Esophagus squamous epithelium (tissue), 5 donors: ENCODE measurements around the gene BCAP29. TPM values are rescaled to one million over a fixed set of nuclear protein-coding genes. Genes with fewer than 3 reads are reported as not detected.

Experiments
- DNase-seq: peaks from one replicate; lab custom pipeline; 2025; lab: John Stamatoyannopoulos, UW
- H3K27ac ChIP-seq, 4 donors: fragments of 200-600 bp; sonication (generic); one replicate each; pipeline ENCODE4 v1.5.1; 2016 to 2019; ENCODE audit warnings: mild to moderate bottlenecking in 1 of 4
- H3K27me3 ChIP-seq, 4 donors: fragments of 200-600 bp; sonication (generic); 1 replicate in 3 of 4; 2 replicates in 1 of 4; pipeline versions ENCODE4 v1.5.1 to v1.6.0; 2017 to 2021; ENCODE audit warnings: antibody characterized with exemption in 1 of 4
- H3K36me3 ChIP-seq, 3 donors: fragments of 200-600 bp; sonication (generic); one replicate each; pipeline ENCODE4 v1.5.1; 2016 to 2019
- H3K4me1 ChIP-seq, 3 donors: fragments of 200-600 bp; sonication (generic); one replicate each; pipeline ENCODE4 v1.5.1; 2017 to 2019
- H3K4me3 ChIP-seq, 4 donors: fragments of 200-600 bp; sonication (generic); 1 replicate in 3 of 4; 2 replicates in 1 of 4; pipeline ENCODE4 v1.5.1; 2016 to 2019; ENCODE audit warnings: mild to moderate bottlenecking in 2 of 4, moderate library complexity in 1 of 4
- H3K9me3 ChIP-seq, 3 donors: fragments of 200-600 bp; sonication (generic); one replicate each; pipeline ENCODE4 v1.5.1; 2016 to 2019
- POLR2A ChIP-seq, 4 donors: fragments of 450-650 bp; IDR thresholded peaks; one replicate each; pipeline ENCODE4 v1.6.1; 2017; ENCODE audit warnings: antibody characterized with exemption in 4 of 4, mild to moderate bottlenecking in 4 of 4, moderate library complexity in 3 of 4
- WGBS, 2 donors: methylation state at CpG; one replicate each; pipeline ENCODE4 v1.1.5; 2018; 5-methylcytosine and 5-hydroxymethylcytosine counted together
- intact Hi-C: fragments of 100-400 bp; cut with DNase I; formaldehyde crosslinking; loops from one replicate; pipeline ENCODE4 v1.15.0; 2022
- total RNA-seq, 4 donors: library from RNA; depleted of rRNA; stranded (reverse); fragments of >200 nt; gene quantifications; one replicate each; pipeline ENCODE4 v1.1.0, GENCODE V29; 2016
- TF ChIP-seq, protein P1 (sequence below), 6 experiments: fragments of 450-650 bp in 4 of 6; fragments of 200-600 bp in 2 of 6; sonication (generic) in 2 of 6; IDR thresholded peaks; one replicate each; pipeline ENCODE4 v1.5.1; 2016 to 2019; ENCODE audit warnings: antibody characterized with exemption in 6 of 6, mild to moderate bottlenecking in 4 of 6, moderate library complexity in 4 of 6
- donor health status: DM: yes; HTN: yes; CAD: no.

BCAP29 gene
- total RNA-seq, 4 donors from 2014 or later, result 68.7 to 96.3 (median 92.2) TPM

DNA sequence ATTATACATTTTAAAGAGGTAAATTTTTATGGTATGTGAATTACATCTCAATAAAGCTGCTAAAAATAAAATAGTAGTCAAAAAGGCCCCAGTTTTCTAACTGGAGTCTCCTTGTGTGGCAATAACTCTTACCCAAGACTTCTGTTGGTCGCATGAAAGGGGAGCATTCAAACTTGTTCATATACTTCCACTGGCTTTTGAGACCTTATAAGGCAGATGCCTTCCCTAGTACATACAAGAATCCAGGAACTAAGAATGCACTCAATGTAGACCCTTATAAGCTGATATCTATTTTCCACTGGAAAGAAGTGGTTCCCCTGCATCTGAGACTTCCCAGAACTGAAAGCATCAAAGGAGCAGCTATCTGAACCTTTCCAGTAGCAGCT is 13.0 kb downstream of the BCAP29 start:
- intact Hi-C loops, result no loop called here
- Histone ChIP-seq H3K36me3 (peaks cover 0 to 47% (median 12%) of the 10 kb centered on the region in 3 donors), H3K27me3 (no peaks in the 10 kb centered on the region), H3K4me1 (no peaks in the 10 kb centered on the region), H3K27ac (no peak overlapping the region), H3K4me3 (no peak overlapping the region), H3K9me3 (no peaks in the 10 kb centered on the region)
- TF ChIP-seq POLR2A (IDR thresholded peaks at IDR 0.05), result no peak
- TF ChIP-seq, protein P1, sequence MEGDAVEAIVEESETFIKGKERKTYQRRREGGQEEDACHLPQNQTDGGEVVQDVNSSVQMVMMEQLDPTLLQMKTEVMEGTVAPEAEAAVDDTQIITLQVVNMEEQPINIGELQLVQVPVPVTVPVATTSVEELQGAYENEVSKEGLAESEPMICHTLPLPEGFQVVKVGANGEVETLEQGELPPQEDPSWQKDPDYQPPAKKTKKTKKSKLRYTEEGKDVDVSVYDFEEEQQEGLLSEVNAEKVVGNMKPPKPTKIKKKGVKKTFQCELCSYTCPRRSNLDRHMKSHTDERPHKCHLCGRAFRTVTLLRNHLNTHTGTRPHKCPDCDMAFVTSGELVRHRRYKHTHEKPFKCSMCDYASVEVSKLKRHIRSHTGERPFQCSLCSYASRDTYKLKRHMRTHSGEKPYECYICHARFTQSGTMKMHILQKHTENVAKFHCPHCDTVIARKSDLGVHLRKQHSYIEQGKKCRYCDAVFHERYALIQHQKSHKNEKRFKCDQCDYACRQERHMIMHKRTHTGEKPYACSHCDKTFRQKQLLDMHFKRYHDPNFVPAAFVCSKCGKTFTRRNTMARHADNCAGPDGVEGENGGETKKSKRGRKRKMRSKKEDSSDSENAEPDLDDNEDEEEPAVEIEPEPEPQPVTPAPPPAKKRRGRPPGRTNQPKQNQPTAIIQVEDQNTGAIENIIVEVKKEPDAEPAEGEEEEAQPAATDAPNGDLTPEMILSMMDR (IDR thresholded peaks at IDR 0.05), result no peak
- DNase-seq, result no peak
- 93 to 95% methylated on average over 1 of the region's 1 CpG for WGBS, 2 donors

DNA sequence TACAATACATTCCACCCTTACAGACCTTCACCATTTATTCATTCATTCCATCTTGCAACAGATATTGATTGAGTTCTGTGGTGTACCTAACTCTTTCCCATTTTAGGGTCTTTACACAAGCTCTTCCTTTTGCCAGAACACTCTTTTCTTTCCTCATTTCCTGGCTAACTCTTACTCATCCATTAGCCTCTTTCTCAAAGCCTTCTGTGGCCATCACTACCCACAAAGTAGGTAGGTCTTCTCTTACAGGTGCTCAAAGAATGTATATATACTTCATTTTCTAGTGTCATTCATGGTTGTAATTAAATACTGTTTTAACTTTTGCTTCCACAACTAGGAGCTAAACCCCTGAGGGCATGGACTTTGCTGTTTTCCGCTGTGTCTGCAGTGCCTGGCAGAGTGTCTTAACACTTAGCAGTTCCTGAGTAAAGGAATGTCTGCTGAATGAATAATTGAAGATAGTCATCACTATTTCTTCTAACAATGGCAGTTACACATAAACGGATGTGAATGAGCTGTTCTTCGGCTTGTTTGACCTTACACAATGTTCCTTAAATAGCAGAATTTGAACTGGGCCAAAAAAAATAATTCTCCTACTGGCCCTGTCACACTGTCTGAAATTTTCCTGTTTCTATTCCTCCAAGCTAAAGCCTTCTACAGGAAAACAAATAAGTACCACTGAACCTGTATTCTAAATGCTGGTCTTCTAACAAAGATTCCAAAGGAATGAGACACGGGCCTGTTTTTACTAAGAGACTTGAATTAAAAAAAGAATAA is 15.1 kb downstream of the BCAP29 start:
- H3K36me3 ChIP-seq, result peaks cover 0 to 56% (median 12%) of the 10 kb centered on the region in 3 donors
- no peak for DNase-seq
- H3K9me3 ChIP-seq, result no peaks in the 10 kb centered on the region
- no peak for TF ChIP-seq POLR2A (IDR thresholded peaks at IDR 0.05)
- TF ChIP-seq, protein P1 (IDR thresholded peaks at IDR 0.05), result no peak
- no peaks in the 10 kb centered on the region for H3K4me1 ChIP-seq
- intact Hi-C loops, result no loop called here
- H3K27me3 ChIP-seq, result no peaks in the 10 kb centered on the region
- H3K4me3 ChIP-seq, result no peak overlapping the region
- peak overlapping the region in 3 of 4 donors; percentile 11 to 45 (median 22) for H3K27ac ChIP-seq
- WGBS, 2 donors, result 32 to 43% methylated on average over 4 of the region's 4 CpGs

DNA sequence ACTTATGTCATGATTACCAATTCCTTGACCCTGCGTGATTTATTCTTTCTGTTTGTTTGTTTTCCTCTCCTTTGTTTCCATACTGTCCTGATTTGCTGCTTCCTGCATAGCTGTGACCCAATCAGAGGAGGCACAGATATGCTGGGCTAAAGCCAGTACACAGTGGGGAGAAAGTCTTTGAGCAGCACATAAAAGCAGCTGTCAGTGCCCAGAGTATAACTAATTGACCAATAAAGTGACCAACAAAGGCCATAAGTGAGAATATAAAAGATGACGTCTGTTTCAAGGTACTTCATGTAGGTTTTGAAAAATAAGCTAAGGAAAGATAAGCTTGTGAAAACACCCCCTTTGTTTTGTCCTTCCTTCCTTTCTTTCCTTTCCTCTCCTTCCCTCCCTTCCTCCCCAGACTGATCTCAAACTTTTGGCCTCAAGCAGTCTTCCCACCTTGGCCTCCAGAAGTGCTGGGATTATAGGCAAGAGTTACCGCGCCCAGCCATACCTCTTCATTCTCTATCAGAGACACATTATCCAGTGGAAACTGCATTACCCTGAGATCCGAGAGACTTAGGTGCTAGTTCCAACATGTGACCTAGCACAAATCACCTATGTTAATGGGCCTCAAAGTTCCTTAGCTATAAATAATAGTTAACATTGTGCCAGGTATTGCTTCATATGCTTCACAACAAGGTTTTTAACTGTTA is 17.0 kb downstream of the BCAP29 start:
- Histone ChIP-seq H3K4me1 (no peaks in the 10 kb centered on the region), H3K27ac (no peak overlapping the region), H3K36me3 (peaks cover 0 to 74% (median 12%) of the 10 kb centered on the region in 3 donors), H3K9me3 (no peaks in the 10 kb centered on the region), H3K27me3 (no peaks in the 10 kb centered on the region), H3K4me3 (no peak overlapping the region)
- WGBS, 2 donors, result 66 to 85% methylated on average over 4 to 5 of the region's 5 CpGs
- intact Hi-C loops, result no loop called here
- TF ChIP-seq POLR2A (IDR thresholded peaks at IDR 0.05), result no peak
- TF ChIP-seq, protein P1 (IDR thresholded peaks at IDR 0.05), result no peak
- no peak for DNase-seq

DNA sequence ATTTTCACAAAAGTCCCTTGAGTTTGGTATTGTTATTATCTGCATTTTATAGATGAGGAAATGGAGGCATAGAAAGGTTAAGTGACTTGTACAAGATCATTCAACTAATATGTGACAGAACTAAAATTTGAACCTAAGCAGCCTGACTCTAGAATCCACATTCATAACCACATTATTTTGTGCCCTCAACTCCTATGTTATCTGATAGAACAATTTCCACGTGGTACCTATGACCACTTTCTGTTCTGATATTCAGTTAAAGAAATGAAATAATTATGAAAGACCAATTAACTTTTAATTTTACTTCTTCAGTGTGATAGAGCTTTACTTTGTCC is 17.5 kb downstream of the BCAP29 start:
- no peaks in the 10 kb centered on the region for H3K4me1 ChIP-seq
- peaks cover 0 to 80% (median 12%) of the 10 kb centered on the region in 3 donors for H3K36me3 ChIP-seq
- H3K27me3 ChIP-seq, result no peaks in the 10 kb centered on the region
- no peak overlapping the region for H3K4me3 ChIP-seq
- DNase-seq, result no peak
- TF ChIP-seq, protein P1 (IDR thresholded peaks at IDR 0.05), result no peak
- TF ChIP-seq POLR2A (IDR thresholded peaks at IDR 0.05), result no peak
- no peaks in the 10 kb centered on the region for H3K9me3 ChIP-seq
- WGBS, 2 donors, result 74 to 87% methylated on average over 1 of the region's 1 CpG
- intact Hi-C loops, result no loop called here
- H3K27ac ChIP-seq, result no peak overlapping the region

DNA sequence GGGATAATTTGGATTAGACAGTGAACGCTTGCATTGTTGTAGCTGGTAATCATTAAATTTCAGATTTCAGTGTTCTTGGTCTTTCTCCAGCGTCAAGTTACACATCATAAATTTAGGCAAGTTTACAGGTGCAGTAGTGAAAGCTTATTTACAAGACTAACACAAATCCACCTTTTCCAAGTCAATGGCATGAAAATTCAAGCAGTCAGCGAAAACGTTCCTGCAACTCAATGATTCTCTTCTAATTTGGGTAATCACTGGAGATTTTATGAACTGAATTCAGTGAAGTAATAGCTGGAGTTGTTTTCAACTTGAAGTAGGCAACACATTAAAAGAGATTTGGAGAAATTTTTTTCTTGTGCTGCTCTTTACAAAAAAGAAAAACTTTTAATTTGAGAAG is 17.9 kb downstream of the BCAP29 start:
- no peak for DNase-seq
- intact Hi-C loops, result no loop called here
- Histone ChIP-seq H3K4me1 (no peaks in the 10 kb centered on the region), H3K27me3 (no peaks in the 10 kb centered on the region), H3K27ac (no peak overlapping the region), H3K36me3 (peaks cover 0 to 83% (median 12%) of the 10 kb centered on the region in 3 donors), H3K9me3 (no peaks in the 10 kb centered on the region), H3K4me3 (no peak overlapping the region)
- no peak for TF ChIP-seq POLR2A (IDR thresholded peaks at IDR 0.05)
- TF ChIP-seq, protein P1 (IDR thresholded peaks at IDR 0.05), result no peak
- WGBS, 2 donors, result 83 to 89% methylated on average over 4 of the region's 4 CpGs
